Natural killer cell (primary cell): ENCODE data around the gene TRPM1. TPM values are rescaled to one million over a fixed set of nuclear protein-coding genes. Genes with fewer than 3 reads are reported as not detected.

Experiments
- ATAC-seq, 3 donors: fragments of 150-1000 bp in 2 of 3; fragments of 200-7000 bp in 1 of 3; cut with Tn5 transposase; 1 replicate in 1 of 3; 2 replicates in 2 of 3; pipeline ENCODE4 v1.10.0; 2021; ENCODE audit warnings: mild to moderate bottlenecking in 2 of 3, moderate library complexity in 2 of 3
- DNase-seq, 2 donors: peaks; one replicate each; pipeline versions ENCODE4 v3.0.0 to v3.0.0-alpha.2; 2013 to 2021; ENCODE audit warnings: mixed read lengths in 1 of 2
- H3K27ac ChIP-seq: one replicate; pipeline ENCODE4 v1.5.1; 2013; ENCODE audit warnings: mild to moderate bottlenecking, low read length
- H3K27me3 ChIP-seq: one replicate; pipeline ENCODE4 v1.6.1; 2013; ENCODE audit warnings: low read length; ENCODE audit not compliant: control insufficient read depth, insufficient read depth
- H3K36me3 ChIP-seq: one replicate; pipeline ENCODE4 v1.6.1; 2013; ENCODE audit warnings: low read length; ENCODE audit not compliant: control insufficient read depth, insufficient read depth
- H3K4me1 ChIP-seq: one replicate; pipeline ENCODE4 v1.6.1; 2013; ENCODE audit warnings: low read length; ENCODE audit not compliant: control insufficient read depth, insufficient read depth
- H3K4me3 ChIP-seq: one replicate; pipeline ENCODE4 v1.5.1; 2013; ENCODE audit warnings: low read length
- H3K9me3 ChIP-seq: one replicate; pipeline ENCODE4 v1.6.1; 2013; ENCODE audit warnings: low read length; ENCODE audit not compliant: control insufficient read depth, insufficient read depth
- H3K27ac Mint-ChIP-seq, 2 donors: one replicate each; pipeline ENCODE4 v1.8.0; 2022; ENCODE audit warnings: mild to moderate bottlenecking in 2 of 2, mixed read lengths in 2 of 2, moderate library complexity in 1 of 2
- H3K27me3 Mint-ChIP-seq, 2 donors: one replicate each; pipeline ENCODE4 v1.8.0; 2022; ENCODE audit warnings: low read depth in 2 of 2, mixed read lengths in 2 of 2
- H3K36me3 Mint-ChIP-seq: one replicate; pipeline ENCODE4 v1.8.0; 2022; ENCODE audit warnings: mixed read lengths
- H3K4me1 Mint-ChIP-seq, 2 donors: one replicate each; pipeline ENCODE4 v1.8.0; 2022; ENCODE audit warnings: mixed read lengths in 2 of 2
- H3K4me3 Mint-ChIP-seq: one replicate; pipeline ENCODE4 v1.8.0; 2022; ENCODE audit warnings: mild to moderate bottlenecking, moderate library complexity, mixed read lengths
- H3K9me3 Mint-ChIP-seq, 2 donors: one replicate each; pipeline ENCODE4 v1.8.0; 2022; ENCODE audit warnings: mixed read lengths in 2 of 2
- CTCF ChIP-seq: fragments of 200-600 bp; IDR thresholded peaks from one replicate; pipeline ENCODE4 v1.8.0; 2022; ENCODE audit warnings: antibody characterized with exemption
- WGBS: methylation state at CpG from one replicate; pipeline ENCODE4 v1.1.7; 2013; ENCODE audit warnings: missing lambda C conversion rate; ENCODE audit not compliant: insufficient coverage; 5-methylcytosine and 5-hydroxymethylcytosine counted together
- intact Hi-C: fragments of 100-400 bp; cut with micrococcal nuclease; formaldehyde crosslinking; loops from one replicate; pipeline ENCODE4 v1.14.2; 2022
- total RNA-seq, 4 donors: library from RNA; stranded (reverse); fragments of 120-200 nt in 1 of 4; gene quantifications; one replicate each; pipeline versions ENCODE4 v1.2.3 to v1.2.4, GENCODE V29; 2013 to 2022

Gene TRPM1
- total RNA-seq, 3 donors from 2014 or later (not counting 1 experiment from before 2014, with no cell fraction given) = not detected

- H3K4me3 ChIP-seq = no peak overlapping the region
- Mint-ChIP-seq H3K4me3 (peak overlapping the region; percentile 30), H3K36me3 (peaks cover 9% of the 10 kb centered on the region), H3K4me1 (peaks cover 22 to 23% of the 10 kb centered on the region in 2 donors), H3K27ac (peak overlapping the region; percentile 55 to 56), H3K9me3 (peaks cover 0 to 6% of the 10 kb centered on the region in 2 donors), H3K27me3 (no peaks in the 10 kb centered on the region)
- DNase-seq = peak in 1 of 2 donors; percentile 43
- TF ChIP-seq CTCF = no peak
- WGBS = 43% methylated on average over 2 of the region's 2 CpGs
- H3K9me3 ChIP-seq = peaks cover 3% of the 10 kb centered on the region
- ATAC-seq = peak; percentile 65 to 82 (median 76)
- intact Hi-C loops = no loop called here
- peak overlapping the region; percentile 43 for H3K27ac ChIP-seq
- H3K4me1 ChIP-seq = peaks cover 12% of the 10 kb centered on the region
- no peaks in the 10 kb centered on the region for H3K27me3 ChIP-seq
- no peaks in the 10 kb centered on the region for H3K36me3 ChIP-seq
Measured at GRCh38 chr15:31013863-31014607, 87.5 kb downstream of the TRPM1 start.

GRCh38 chr15:31012455-31012854, 89.1 kb downstream of the TRPM1 start:
- DNase-seq = no peak

GRCh38 chr15:31010036-31010435, 91.5 kb downstream of the TRPM1 start:
- Mint-ChIP-seq H3K9me3 (peaks cover 0 to 6% of the 10 kb centered on the region in 2 donors), H3K36me3 (peaks cover 9% of the 10 kb centered on the region), H3K4me3 (no peak overlapping the region), H3K27ac (no peak overlapping the region), H3K4me1 (peaks cover 38 to 42% of the 10 kb centered on the region in 2 donors), H3K27me3 (no peaks in the 10 kb centered on the region)
- Histone ChIP-seq H3K27me3 (no peaks in the 10 kb centered on the region), H3K9me3 (peaks cover 3% of the 10 kb centered on the region), H3K4me1 (peaks cover 15% of the 10 kb centered on the region), H3K27ac (no peak overlapping the region), H3K36me3 (no peaks in the 10 kb centered on the region), H3K4me3 (no peak overlapping the region)
- WGBS = 100% methylated on average over 1 of the region's 1 CpG
- ATAC-seq = no peak
- TF ChIP-seq CTCF = no peak
- intact Hi-C loops = no loop called here
- no peak for DNase-seq

More at GRCh38 chr15:31012455-31012854, 89.1 kb downstream of the TRPM1 start:
- intact Hi-C loops = no loop called here
- Mint-ChIP-seq H3K27me3 (no peaks in the 10 kb centered on the region), H3K4me3 (no peak overlapping the region), H3K27ac (no peak overlapping the region), H3K9me3 (peaks cover 0 to 6% of the 10 kb centered on the region in 2 donors), H3K4me1 (peaks cover 30% of the 10 kb centered on the region in 2 donors), H3K36me3 (peaks cover 9% of the 10 kb centered on the region)
- Histone ChIP-seq H3K27ac (no peak overlapping the region), H3K27me3 (no peaks in the 10 kb centered on the region), H3K4me3 (no peak overlapping the region), H3K9me3 (peaks cover 3% of the 10 kb centered on the region), H3K4me1 (peaks cover 12% of the 10 kb centered on the region), H3K36me3 (no peaks in the 10 kb centered on the region)
- ATAC-seq = no peak
- TF ChIP-seq CTCF = no peak
- WGBS = no CpG with 5 or more reads among the region's 2 CpGs
